Mucosa of descending colon (tissue), 3 donors: ENCODE measurements around the gene ISG20. TPM values are rescaled to one million over a fixed set of nuclear protein-coding genes. Genes with fewer than 3 reads are reported as not detected.

Experiments
- ATAC-seq: fragments of 200-7000 bp; cut with Tn5 transposase; one replicate; pipeline ENCODE4 v1.9.1; 2020; ENCODE audit warnings: mild to moderate bottlenecking, moderate library complexity
- DNase-seq, 3 donors: peaks; one replicate each; pipeline ENCODE4 v3.0.0-alpha.2; 2020
- H3K36me3 ChIP-seq: fragments of 200-600 bp; one replicate; pipeline ENCODE4 v1.8.0; 2021; ENCODE audit warnings: low read depth, mild to moderate bottlenecking
- H3K4me1 ChIP-seq: fragments of 200-600 bp; one replicate; pipeline ENCODE4 v1.8.0; 2021; ENCODE audit warnings: low read depth, mild to moderate bottlenecking
- H3K4me3 ChIP-seq: fragments of 200-600 bp; one replicate; pipeline ENCODE4 v1.8.0; 2021; ENCODE audit warnings: mild to moderate bottlenecking
- H3K9me3 ChIP-seq: fragments of 200-600 bp; one replicate; pipeline ENCODE4 v1.8.0; 2021; ENCODE audit warnings: mild to moderate bottlenecking
- CTCF ChIP-seq: fragments of 200-600 bp; IDR thresholded peaks from one replicate; pipeline ENCODE4 v1.8.0; 2022; ENCODE audit warnings: antibody characterized with exemption, mild to moderate bottlenecking
- intact Hi-C, 2 donors: fragments of 100-400 bp; cut with DNase I in 1 of 2; cut with micrococcal nuclease in 1 of 2; formaldehyde crosslinking; loops; one replicate each; pipeline versions ENCODE4 v1.11.0 to v1.11.1; 2022; cut with DNase I, micrococcal nuclease
- total RNA-seq, 3 donors: library from RNA; stranded (reverse); fragmentation: NEBNext Ultra II Directional in 2 of 3; extraction: Animal tissue kit (Norgen Biotek cat#: 25700) in 2 of 3; gene quantifications; one replicate each; pipeline versions ENCODE4 v1.2.1 to v1.2.4, GENCODE V29; 2021 to 2023
- donor health status: DM: no; HTN: no; CAD: no; lungs with moderate emphysema.
- donor health status: DM: no; HTN: no; CAD: no.
- donor health status: DM: no; HTN: yes; CAD: no.

ISG20 gene
- total RNA-seq, 3 donors from 2014 or later = 32.2 to 69.0 (median 55.4) TPM

- peaks cover 20% of the 10 kb centered on the region for H3K4me1 ChIP-seq
- DNase-seq = no peak
- H3K36me3 ChIP-seq = no peaks in the 10 kb centered on the region
- peak overlapping the region; percentile 72 for H3K4me3 ChIP-seq
- ATAC-seq = peak; percentile 45
- intact Hi-C loops = no loop called here
- no peaks in the 10 kb centered on the region for H3K9me3 ChIP-seq
- no peak for TF ChIP-seq CTCF
Measured at GRCh38 chr15:88621789-88622604, 16.8 kb upstream of the ISG20 start.

GRCh38 chr15:88622605-88622975, 16.2 kb upstream of the ISG20 start:
- H3K4me3 ChIP-seq = no peak overlapping the region
- intact Hi-C loops = no loop called here
- ATAC-seq (no peak), DNase-seq (no peak)
- TF ChIP-seq CTCF = no peak
- no peaks in the 10 kb centered on the region for H3K9me3 ChIP-seq
- H3K4me1 ChIP-seq = peaks cover 20% of the 10 kb centered on the region
- no peaks in the 10 kb centered on the region for H3K36me3 ChIP-seq

GRCh38 chr15:88623061-88623460, 15.8 kb upstream of the ISG20 start:
- intact Hi-C loops = no loop called here
- H3K4me3 ChIP-seq = no peak overlapping the region
- TF ChIP-seq CTCF = no peak

GRCh38 chr15:88623632-88624031, 15.2 kb upstream of the ISG20 start:
- TF ChIP-seq CTCF = no peak
- intact Hi-C loops = no loop called here
- Histone ChIP-seq H3K4me1 (peaks cover 20% of the 10 kb centered on the region), H3K4me3 (no peak overlapping the region), H3K36me3 (no peaks in the 10 kb centered on the region), H3K9me3 (no peaks in the 10 kb centered on the region)
- ATAC-seq = no peak
- no peak for DNase-seq

More at GRCh38 chr15:88623061-88623460, 15.8 kb upstream of the ISG20 start:
- DNase-seq (no peak), ATAC-seq (peak; percentile 18)
- no peaks in the 10 kb centered on the region for H3K9me3 ChIP-seq
- H3K4me1 ChIP-seq = peaks cover 20% of the 10 kb centered on the region
- no peaks in the 10 kb centered on the region for H3K36me3 ChIP-seq

- no peak for TF ChIP-seq CTCF
- DNase-seq = peak in 2 of 3 donors; percentile 21 to 52
- H3K4me3 ChIP-seq = no peak overlapping the region
- intact Hi-C loops = no loop called here
- H3K36me3 ChIP-seq = no peaks in the 10 kb centered on the region
- no peaks in the 10 kb centered on the region for H3K9me3 ChIP-seq
- ATAC-seq = peak; percentile 23
- peaks cover 24% of the 10 kb centered on the region for H3K4me1 ChIP-seq
Measured at GRCh38 chr15:88624156-88624970, 14.5 kb upstream of the ISG20 start.
